GM19240 (cell line): Measurements from ENCODE around the gene MYO19.
"Not testable (repeated sequence)": the region's sequence is repeated elsewhere in the genome, so short reads cannot be mapped to it uniquely, and the experiment has no call there.

Source experiments
- DNase-seq: peaks from one replicate; pipeline ENCODE4 v3.0.0; 2011; ENCODE audit warnings: low spot score; ENCODE audit not compliant: insufficient read length

The MYO19 gene

DNA sequence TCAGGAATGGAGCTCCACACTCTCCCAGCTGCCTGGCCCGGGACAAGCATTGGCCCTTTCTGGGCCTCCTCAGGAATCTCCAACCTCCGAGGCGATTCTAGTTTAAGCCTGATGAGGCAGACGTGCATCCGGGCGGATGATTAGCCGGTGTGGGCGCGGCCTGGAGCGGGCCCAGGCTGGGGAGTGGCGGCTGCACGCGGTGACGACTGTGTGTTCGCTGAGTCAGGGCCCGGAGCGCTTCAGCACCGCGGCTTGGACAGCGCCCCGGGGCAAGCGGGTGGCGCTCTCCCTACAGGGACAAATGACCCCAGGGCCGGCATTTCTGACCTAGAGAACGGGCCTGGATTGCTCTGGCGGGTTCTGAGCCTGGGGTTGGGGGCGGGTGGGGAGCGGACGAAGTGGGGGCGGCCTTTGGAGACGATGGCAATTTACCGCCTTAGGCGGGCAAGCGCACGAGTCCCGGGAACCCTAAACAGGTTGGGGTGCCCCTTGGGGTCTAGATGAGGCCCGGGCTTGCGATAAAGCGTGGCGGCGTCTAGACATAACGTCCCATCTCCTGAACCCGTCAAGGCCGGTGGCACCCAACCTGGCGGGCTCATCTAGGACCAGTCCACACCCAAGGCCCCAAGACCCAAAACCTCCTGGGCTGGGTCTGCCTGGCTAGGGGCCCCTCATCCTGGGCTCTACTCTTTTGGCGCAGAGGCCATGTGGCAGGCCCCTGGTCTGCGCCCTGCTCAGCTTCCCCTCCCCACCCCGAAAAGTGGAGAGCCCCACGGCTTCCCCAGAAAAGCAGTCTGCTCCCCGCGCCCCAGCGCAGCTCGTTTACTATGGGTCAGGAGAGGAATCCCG is 70.5 kb downstream of the MYO19 start:
- no peak for DNase-seq

DNA sequence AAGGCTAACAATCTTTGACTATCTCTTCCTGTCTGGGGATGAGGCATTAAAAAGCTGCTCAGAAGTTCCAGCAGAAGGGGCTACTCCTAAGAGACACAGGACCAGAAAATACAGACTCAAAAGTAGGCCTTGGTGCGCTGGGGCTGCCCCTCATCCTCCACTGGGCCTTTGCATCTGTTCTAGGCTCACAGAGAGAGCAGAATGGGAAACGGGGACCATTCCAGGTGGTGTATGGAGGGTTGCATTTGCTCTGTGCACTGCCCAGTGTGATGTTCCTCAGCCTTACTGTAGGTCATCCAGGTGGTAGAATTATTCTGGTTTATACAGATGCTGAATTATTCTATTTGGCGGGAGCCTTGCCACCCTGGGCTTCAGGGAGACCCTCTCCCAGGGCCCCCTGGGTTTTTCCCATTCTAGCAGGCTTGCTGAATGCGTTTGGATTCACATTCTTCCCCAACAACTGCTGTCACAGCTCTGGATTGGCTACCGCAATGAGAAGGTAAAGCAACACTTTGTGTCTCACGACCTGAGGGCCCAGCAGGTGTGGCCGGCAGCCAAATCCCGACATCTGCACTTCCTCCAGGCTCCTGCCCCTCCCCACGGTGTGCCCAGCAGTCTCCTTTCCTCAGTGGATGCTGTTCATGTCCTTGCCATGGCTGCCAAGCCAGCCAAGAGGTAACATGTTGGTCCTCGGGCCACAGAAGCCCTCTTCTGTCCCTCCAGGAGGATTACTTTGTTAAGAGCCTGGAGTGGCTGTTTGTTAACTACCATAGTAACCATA is 73.1 kb downstream of the MYO19 start:
- DNase-seq: no peak

DNA sequence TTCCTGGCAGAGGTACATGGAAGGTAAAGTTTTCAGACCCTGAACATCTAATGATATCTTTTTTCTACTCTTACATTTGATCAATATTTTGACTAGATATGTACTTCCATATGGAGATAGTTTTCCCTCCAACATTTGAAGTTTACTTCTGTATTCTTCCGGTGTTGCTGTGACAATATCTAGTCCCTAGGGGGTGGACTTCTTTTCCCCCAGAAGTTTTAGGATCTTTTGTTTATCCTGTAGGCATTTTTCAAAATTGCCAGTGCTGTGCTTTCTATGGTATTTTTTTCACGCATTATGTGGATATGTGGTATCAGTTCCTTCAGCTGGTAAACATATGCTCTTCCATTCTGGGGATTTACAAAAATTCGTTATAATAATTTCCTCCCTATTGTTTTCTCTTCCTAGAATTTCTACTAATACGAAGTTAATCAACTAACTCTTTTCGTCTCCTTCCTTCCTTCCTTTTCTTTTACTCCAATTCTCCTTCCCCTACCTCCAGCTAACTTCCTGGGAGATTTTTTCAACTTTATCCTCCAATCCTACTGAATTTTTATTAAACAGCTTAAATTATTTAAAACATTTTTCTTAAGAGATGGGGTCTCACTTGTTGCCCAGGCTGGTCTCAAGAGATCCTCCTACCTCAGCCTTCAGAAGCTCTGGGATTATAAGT is 74.3 kb downstream of the MYO19 start:
- DNase-seq: no peak

DNA sequence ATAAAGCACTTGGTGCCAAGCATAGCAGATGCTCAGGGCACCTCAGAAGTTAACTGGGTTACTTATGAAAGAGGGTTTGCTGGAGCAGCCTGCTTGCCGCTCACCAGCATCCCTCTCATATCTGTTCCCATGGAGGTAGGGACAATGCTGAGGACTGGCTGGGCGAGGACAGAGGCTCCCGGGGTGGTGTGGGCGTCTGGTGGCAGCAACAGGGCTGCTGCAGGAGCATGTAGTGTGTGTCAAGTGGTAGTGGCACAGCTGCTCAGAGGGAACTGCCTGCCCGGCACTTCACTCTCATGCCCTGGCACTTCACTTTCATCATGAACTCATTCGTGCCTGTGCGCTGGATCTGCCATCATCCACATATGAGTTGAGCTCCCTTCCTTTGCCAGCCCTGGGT is 75.1 kb downstream of the MYO19 start:
- no peak for DNase-seq

DNA sequence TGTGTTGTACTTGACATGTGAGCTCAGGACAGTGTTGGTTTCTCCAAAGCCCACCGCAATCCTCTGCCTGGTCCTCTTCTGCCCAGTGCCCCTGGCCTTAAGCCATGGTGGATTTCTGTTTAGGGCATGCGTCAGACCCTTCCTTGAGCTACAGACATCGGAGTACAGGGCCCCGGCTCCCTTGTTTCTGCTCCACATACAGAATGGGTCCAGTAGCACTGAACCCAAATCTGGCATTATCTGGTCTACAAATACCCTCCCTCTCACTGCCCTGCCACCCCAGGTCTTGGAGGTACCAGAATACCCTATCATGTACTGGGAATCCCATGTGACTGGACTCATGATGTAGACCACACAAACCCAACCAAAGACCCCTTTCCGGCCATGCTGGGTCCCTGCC is 75.6 kb downstream of the MYO19 start:
- DNase-seq: no peak

DNA sequence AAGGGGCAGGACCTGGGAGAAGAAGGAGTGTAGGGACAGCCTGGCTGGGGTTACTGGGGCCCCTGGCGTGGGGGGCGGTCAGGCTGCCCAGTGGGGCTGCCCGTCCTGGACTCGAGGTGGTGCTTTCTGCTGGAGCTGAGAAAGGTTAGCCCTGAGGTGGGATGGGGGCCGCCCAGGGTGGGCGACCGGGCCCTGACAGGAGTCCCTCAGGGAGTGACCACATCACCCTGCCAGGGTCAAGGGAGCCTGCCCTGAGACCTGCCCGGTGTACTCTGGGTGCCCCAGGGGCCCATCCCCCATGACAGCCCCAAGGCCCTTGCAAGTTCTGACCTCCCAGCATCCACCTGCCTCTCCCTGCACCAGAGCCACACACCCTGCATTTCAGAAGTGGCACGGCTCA is 77.0 kb downstream of the MYO19 start:
- DNase-seq: not testable (repeated sequence)

DNA sequence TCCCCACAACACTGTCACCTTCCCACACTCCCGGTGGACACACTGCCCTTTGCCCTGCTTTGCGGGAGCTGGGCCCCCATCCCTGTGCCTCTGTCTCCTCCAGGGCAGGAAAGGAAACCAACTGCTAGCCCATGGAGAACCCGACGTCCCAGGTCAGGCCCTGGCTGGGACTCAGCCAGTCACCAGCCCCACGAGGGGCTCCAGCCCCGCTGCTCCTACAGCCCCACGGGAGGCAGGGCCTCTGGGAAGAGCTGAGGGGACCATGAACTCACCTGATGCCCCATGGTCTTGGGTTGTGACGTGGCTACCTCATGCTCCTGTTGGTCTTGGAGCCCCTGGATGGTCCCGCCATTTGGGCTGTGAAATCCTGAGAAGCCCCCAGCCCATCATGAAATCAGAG is 81.8 kb downstream of the MYO19 start:
- DNase-seq: not testable (repeated sequence)

DNA sequence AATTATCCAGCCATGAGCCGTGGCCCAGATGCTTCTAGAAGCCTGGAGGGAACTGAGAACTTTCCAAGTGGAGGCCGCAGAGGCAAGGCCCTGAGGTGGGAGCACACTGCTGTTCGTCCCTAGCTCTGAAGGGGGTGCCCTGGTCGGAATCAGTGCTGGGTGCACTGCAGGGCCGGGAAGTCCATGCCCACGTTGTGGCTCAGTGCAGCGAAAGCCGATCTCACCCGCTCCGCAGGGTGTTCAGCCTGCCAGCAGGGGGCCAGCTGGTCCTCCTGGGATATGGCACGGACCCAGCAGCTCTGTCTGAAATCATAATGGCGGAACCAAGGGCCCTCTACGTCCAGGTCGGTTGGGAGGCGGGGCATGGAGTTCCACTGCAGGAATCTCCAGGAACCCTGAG is 84.7 kb downstream of the MYO19 start:
- DNase-seq: not testable (repeated sequence)
